Activated CD8-positive, alpha-beta memory T cell treated with anti-CD3 and anti-CD28 coated beads, Interleukin-2, amount 50 U/mL, for 1 hour (primary cell): ENCODE measurements around the gene RSPRY1.
"Not testable (repeated sequence)": the region's sequence is repeated elsewhere in the genome, so short reads cannot be mapped to it uniquely, and the experiment has no call there.

ENCODE experiments used
- DNase-seq: peaks from one replicate; pipeline ENCODE4 v3.0.0-alpha.2; 2020; ENCODE audit errors: extremely low read depth

RSPRY1 gene

GRCh38 chr16:57255686-57256415 lies 69.7 kb downstream of the RSPRY1 start:
- no peak for DNase-seq

- no peak for DNase-seq
Measured at GRCh38 chr16:57256601-57257395, 70.7 kb downstream of the RSPRY1 start.

- DNase-seq = no peak
Measured at GRCh38 chr16:57257455-57258070, 71.4 kb downstream of the RSPRY1 start.

GRCh38 chr16:57258226-57258909 lies 72.2 kb downstream of the RSPRY1 start:
- DNase-seq = no peak

GRCh38 chr16:57258910-57259475 lies 72.9 kb downstream of the RSPRY1 start:
- DNase-seq = no peak

- DNase-seq = no peak
Measured at GRCh38 chr16:57260294-57260929, 74.3 kb downstream of the RSPRY1 start.

- no peak for DNase-seq
Measured at GRCh38 chr16:57261806-57262205, 75.7 kb downstream of the RSPRY1 start.

GRCh38 chr16:57262841-57263540 lies 76.9 kb downstream of the RSPRY1 start:
- no peak for DNase-seq

- DNase-seq = no peak
Measured at GRCh38 chr16:57263541-57264351, 77.6 kb downstream of the RSPRY1 start.

- no peak for DNase-seq
Measured at GRCh38 chr16:57264381-57264780, 78.3 kb downstream of the RSPRY1 start.

GRCh38 chr16:57264950-57265371 lies 78.8 kb downstream of the RSPRY1 start:
- DNase-seq = no peak

- no peak for DNase-seq
Measured at GRCh38 chr16:57265850-57266530, 79.9 kb downstream of the RSPRY1 start.

- DNase-seq = no peak
Measured at GRCh38 chr16:57266531-57267260, 80.6 kb downstream of the RSPRY1 start.

- not testable (repeated sequence) for DNase-seq
Measured at GRCh38 chr16:57267343-57267742, 81.2 kb downstream of the RSPRY1 start.

- no peak for DNase-seq
Measured at GRCh38 chr16:57268804-57269800, 83.0 kb downstream of the RSPRY1 start.

- no peak for DNase-seq
Measured at GRCh38 chr16:57270221-57271062, 84.3 kb downstream of the RSPRY1 start.

- no peak for DNase-seq
Measured at GRCh38 chr16:57271063-57271345, 84.9 kb downstream of the RSPRY1 start.
